Effector memory CD4-positive, alpha-beta T cell (primary cell): ENCODE results near the gene ZNF710.
"Not testable (repeated sequence)": the region's sequence is repeated elsewhere in the genome, so short reads cannot be mapped to it uniquely, and the experiment has no call there.

ENCODE experiments used
- DNase-seq, 3 donors: peaks; one replicate each; pipeline ENCODE4 v3.0.0-alpha.2; 2020
- H3K27ac ChIP-seq: 2 replicates; pipeline ENCODE4 v1.7.0; 2013; ENCODE audit warnings: mild to moderate bottlenecking, low read length, moderate library complexity; ENCODE audit not compliant: insufficient read depth, poor library complexity, severe bottlenecking
- H3K27me3 ChIP-seq: replicated peaks from 2 replicates; pipeline ENCODE4 v1.7.0; 2013; ENCODE audit warnings: mild to moderate bottlenecking, low read length; ENCODE audit not compliant: insufficient read depth, control insufficient read depth, poor library complexity, severe bottlenecking
- H3K36me3 ChIP-seq: 2 replicates; pipeline ENCODE4 v1.7.0; 2013; ENCODE audit warnings: mild to moderate bottlenecking, low read length, moderate library complexity; ENCODE audit not compliant: control insufficient read depth, insufficient read depth
- H3K4me1 ChIP-seq: 2 replicates; pipeline ENCODE4 v1.7.0; 2013; ENCODE audit warnings: low read length, mild to moderate bottlenecking; ENCODE audit not compliant: control insufficient read depth, insufficient read depth, poor library complexity, severe bottlenecking
- H3K4me3 ChIP-seq: 2 replicates; pipeline ENCODE4 v1.7.0; 2013; ENCODE audit warnings: low read length, low read depth, mild to moderate bottlenecking; ENCODE audit not compliant: insufficient read depth, poor library complexity, severe bottlenecking
- H3K9me3 ChIP-seq: 2 replicates; pipeline ENCODE4 v1.7.0; 2013; ENCODE audit warnings: mild to moderate bottlenecking, low read length, moderate library complexity; ENCODE audit not compliant: control insufficient read depth

ZNF710 gene

GRCh38 chr15:90109163-90109751 is 108.1 kb downstream of the ZNF710 start:
- H3K27ac ChIP-seq, H3K4me1 ChIP-seq, H3K9me3 ChIP-seq, DNase-seq, H3K4me3 ChIP-seq, H3K27me3 ChIP-seq, H3K36me3 ChIP-seq: not testable (repeated sequence)

DNA sequence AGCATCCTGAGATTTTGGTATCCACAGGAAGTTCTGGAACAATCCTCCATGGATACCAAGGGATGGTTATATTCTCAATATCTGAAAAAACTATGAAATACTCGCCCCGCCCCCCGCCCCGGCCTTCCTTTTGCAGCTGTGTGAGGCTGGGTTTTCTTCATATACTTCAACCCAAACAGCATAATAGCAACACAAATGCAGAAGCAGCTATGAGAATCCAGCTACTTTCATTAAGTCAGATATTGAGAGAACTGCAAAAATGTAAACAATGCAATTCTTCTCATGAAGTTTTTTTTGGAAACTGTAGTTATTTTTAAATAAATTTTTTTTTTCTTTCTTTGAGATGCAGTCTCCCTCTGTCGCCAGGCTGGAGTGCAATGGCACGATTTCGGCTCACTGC is 112.0 kb downstream of the ZNF710 start:
- H3K27ac ChIP-seq = no peak overlapping the region
- H3K27me3 ChIP-seq = no peaks in the 10 kb centered on the region
- no peaks in the 10 kb centered on the region for H3K4me1 ChIP-seq
- DNase-seq = no peak
- H3K4me3 ChIP-seq = no peak overlapping the region
- H3K36me3 ChIP-seq = no peaks in the 10 kb centered on the region
- peaks cover 9% of the 10 kb centered on the region for H3K9me3 ChIP-seq

GRCh38 chr15:90114451-90114901 is 113.4 kb downstream of the ZNF710 start:
- Histone ChIP-seq H3K9me3 (peaks cover 9% of the 10 kb centered on the region), H3K4me3 (no peak overlapping the region), H3K4me1 (no peaks in the 10 kb centered on the region), H3K27ac (no peak overlapping the region), H3K27me3 (no peaks in the 10 kb centered on the region), H3K36me3 (no peaks in the 10 kb centered on the region)
- no peak for DNase-seq

GRCh38 chr15:90115783-90116182 is 114.7 kb downstream of the ZNF710 start:
- H3K9me3 ChIP-seq = peaks cover 9% of the 10 kb centered on the region

DNA sequence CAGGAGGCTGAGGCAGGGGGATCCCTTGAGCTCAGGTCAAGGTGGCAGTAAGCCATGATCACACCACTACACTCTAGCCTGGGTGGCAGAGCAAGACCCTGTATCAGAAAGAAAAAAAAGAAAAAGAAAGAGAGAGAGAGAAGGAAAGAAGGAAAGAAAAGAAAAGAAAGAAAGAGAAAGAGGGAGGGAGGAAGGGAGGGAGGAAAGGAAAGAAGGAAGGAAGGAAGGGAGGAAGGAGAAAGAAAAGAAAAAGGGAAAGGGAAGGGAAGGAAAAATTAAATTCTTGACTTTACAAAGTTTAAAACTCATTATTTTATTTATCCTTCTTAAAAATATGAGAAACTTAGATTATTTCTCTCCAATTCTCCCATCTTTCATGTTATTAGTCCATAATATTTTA is 118.2 kb downstream of the ZNF710 start:
- DNase-seq = no peak
- Histone ChIP-seq H3K4me3 (no peak overlapping the region), H3K9me3 (peaks cover 2% of the 10 kb centered on the region), H3K27ac (no peak overlapping the region), H3K36me3 (no peaks in the 10 kb centered on the region), H3K27me3 (no peaks in the 10 kb centered on the region), H3K4me1 (no peaks in the 10 kb centered on the region)

More at GRCh38 chr15:90115783-90116182, 114.7 kb downstream of the ZNF710 start:
- H3K36me3 ChIP-seq = no peaks in the 10 kb centered on the region
- H3K4me1 ChIP-seq = no peaks in the 10 kb centered on the region
- no peak for DNase-seq
- H3K27me3 ChIP-seq = no peaks in the 10 kb centered on the region
- H3K27ac ChIP-seq = no peak overlapping the region
- H3K4me3 ChIP-seq = no peak overlapping the region

- H3K36me3 ChIP-seq = no peaks in the 10 kb centered on the region
- H3K9me3 ChIP-seq = no peaks in the 10 kb centered on the region
- no peak overlapping the region for H3K4me3 ChIP-seq
- no peaks in the 10 kb centered on the region for H3K4me1 ChIP-seq
- no peak for DNase-seq
- no peak overlapping the region for H3K27ac ChIP-seq
- no peaks in the 10 kb centered on the region for H3K27me3 ChIP-seq
Observed at GRCh38 chr15:90121086-90121485, 120.0 kb downstream of the ZNF710 start.

DNA sequence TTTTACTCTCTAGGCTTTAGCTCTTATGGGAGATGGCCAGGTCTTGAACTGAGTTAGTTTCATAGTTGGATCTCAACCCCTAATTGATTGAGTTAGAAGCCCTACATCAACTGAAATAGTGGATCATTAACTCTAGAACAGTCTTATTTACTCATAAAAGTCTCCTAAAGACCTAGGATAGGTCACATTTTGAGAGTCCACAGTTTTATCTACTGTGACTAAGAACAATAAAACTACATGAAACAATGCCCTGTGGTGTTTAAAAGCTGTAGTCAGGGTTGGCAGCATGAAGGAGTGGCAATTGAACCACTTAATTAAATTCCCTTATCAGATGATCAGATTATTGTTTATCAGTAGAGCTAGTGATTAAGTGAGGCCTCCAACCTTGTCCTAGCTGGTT is 123.4 kb downstream of the ZNF710 start:
- no peaks in the 10 kb centered on the region for H3K9me3 ChIP-seq
- H3K27me3 ChIP-seq = no peaks in the 10 kb centered on the region
- H3K4me3 ChIP-seq = no peak overlapping the region
- H3K27ac ChIP-seq = no peak overlapping the region
- no peaks in the 10 kb centered on the region for H3K4me1 ChIP-seq
- H3K36me3 ChIP-seq = no peaks in the 10 kb centered on the region
- no peak for DNase-seq

DNA sequence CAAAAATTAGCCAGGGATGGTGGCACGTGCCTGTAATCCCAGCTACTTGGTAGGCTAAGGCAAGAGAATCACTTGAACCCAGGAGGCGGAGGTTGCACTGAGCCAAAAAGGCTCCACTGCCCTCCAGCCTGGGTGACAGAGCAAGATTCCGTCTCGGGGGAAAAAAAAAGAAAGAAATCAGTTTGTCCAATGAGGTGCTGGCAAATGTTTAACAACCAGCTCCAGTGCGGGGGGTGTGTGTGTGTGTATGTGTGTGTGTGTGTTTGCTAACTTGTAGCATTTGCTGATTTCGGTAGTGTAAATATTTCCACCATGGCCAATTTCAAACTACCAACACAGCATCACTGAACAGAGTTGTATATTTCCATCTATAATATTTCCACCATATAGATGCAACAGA is 124.9 kb downstream of the ZNF710 start:
- Histone ChIP-seq H3K9me3 (no peaks in the 10 kb centered on the region), H3K36me3 (no peaks in the 10 kb centered on the region), H3K4me3 (no peak overlapping the region), H3K27me3 (no peaks in the 10 kb centered on the region), H3K4me1 (no peaks in the 10 kb centered on the region), H3K27ac (no peak overlapping the region)
- DNase-seq = no peak

- H3K4me3 ChIP-seq = no peak overlapping the region
- no peaks in the 10 kb centered on the region for H3K36me3 ChIP-seq
- H3K4me1 ChIP-seq = no peaks in the 10 kb centered on the region
- DNase-seq = no peak
- H3K9me3 ChIP-seq = no peaks in the 10 kb centered on the region
- H3K27ac ChIP-seq = no peak overlapping the region
- no peaks in the 10 kb centered on the region for H3K27me3 ChIP-seq
Observed at GRCh38 chr15:90126596-90127435, 125.7 kb downstream of the ZNF710 start.

- no peaks in the 10 kb centered on the region for H3K36me3 ChIP-seq
- H3K4me3 ChIP-seq = no peak overlapping the region
- DNase-seq = no peak
- no peaks in the 10 kb centered on the region for H3K27me3 ChIP-seq
- H3K4me1 ChIP-seq = no peaks in the 10 kb centered on the region
- H3K9me3 ChIP-seq = no peaks in the 10 kb centered on the region
- H3K27ac ChIP-seq = no peak overlapping the region
Observed at GRCh38 chr15:90130291-90130690, 129.2 kb downstream of the ZNF710 start.
